Measurements from ENCODE around the gene PLA2G2E.

DNA sequence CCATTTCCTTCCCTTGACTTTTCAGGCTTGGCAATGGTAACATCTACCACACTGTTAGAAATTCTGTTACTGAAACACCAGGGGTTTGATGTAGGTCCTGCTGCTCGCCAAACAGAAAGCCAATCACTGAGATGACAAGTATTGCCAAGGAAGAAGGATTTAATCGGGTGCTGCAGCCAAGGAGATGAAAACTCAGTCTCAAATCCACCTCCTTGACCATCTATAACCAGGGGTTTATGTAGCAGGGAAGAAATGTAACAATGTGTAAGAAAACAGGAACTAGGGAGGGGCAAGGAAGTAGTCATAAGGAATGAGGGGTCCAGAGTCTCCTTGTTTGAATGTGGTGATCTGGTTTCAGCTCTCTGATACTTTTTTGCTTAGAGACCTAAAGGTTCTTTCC, 30.6 kb upstream of the PLA2G2E start:
- TF ChIP-seq, protein P1, sequence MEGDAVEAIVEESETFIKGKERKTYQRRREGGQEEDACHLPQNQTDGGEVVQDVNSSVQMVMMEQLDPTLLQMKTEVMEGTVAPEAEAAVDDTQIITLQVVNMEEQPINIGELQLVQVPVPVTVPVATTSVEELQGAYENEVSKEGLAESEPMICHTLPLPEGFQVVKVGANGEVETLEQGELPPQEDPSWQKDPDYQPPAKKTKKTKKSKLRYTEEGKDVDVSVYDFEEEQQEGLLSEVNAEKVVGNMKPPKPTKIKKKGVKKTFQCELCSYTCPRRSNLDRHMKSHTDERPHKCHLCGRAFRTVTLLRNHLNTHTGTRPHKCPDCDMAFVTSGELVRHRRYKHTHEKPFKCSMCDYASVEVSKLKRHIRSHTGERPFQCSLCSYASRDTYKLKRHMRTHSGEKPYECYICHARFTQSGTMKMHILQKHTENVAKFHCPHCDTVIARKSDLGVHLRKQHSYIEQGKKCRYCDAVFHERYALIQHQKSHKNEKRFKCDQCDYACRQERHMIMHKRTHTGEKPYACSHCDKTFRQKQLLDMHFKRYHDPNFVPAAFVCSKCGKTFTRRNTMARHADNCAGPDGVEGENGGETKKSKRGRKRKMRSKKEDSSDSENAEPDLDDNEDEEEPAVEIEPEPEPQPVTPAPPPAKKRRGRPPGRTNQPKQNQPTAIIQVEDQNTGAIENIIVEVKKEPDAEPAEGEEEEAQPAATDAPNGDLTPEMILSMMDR (conservative IDR thresholded peaks at IDR 0.05 in 1 of 2, IDR thresholded peaks at IDR 0.05 in 1 of 2; ENCODE audit: low read depth in 1 of 2, low read length in 2 of 2): no peak
- no peak for TF ChIP-seq EZH2 (IDR thresholded peaks at IDR 0.05; ENCODE audit: low read length, missing control alignments)
